OCI-LY1 (cell line): Measurements from ENCODE around the gene CTNNA2.

Source experiments
- H2AFZ ChIP-seq: fragments of 200-600 bp; sonication (generic), shearing (Covaris generic); 2 replicates; pipeline ENCODE4 v1.6.0; 2014; ENCODE audit warnings: antibody characterized with exemption, mild to moderate bottlenecking, low read length
- H3F3A ChIP-seq: fragments of 200-600 bp; sonication (generic), shearing (Covaris generic); 2 replicates; pipeline ENCODE4 v1.6.0; 2014; ENCODE audit warnings: mild to moderate bottlenecking, antibody characterized with exemption, low read length, moderate library complexity; ENCODE audit not compliant: insufficient read depth
- H3K27ac ChIP-seq: fragments of 200-600 bp; sonication (generic); 2 replicates; pipeline ENCODE4 v1.5.1; 2014; ENCODE audit warnings: low read length, mixed run types, mild to moderate bottlenecking, low read depth; ENCODE audit not compliant: poor library complexity, severe bottlenecking
- H3K27me3 ChIP-seq: fragments of 200-600 bp; sonication (generic); 2 replicates; pipeline ENCODE4 v1.6.0; 2014; ENCODE audit warnings: antibody characterized with exemption, mild to moderate bottlenecking, low read length, moderate library complexity; ENCODE audit not compliant: insufficient read depth
- H3K36me3 ChIP-seq: fragments of 200-600 bp; sonication (generic); 2 replicates; pipeline ENCODE4 v1.6.1; 2014; ENCODE audit warnings: mild to moderate bottlenecking, antibody characterized with exemption, low read length, moderate library complexity, mixed read lengths; ENCODE audit not compliant: insufficient read depth
- H3K4me1 ChIP-seq: fragments of 200-600 bp; sonication (generic); 2 replicates; pipeline ENCODE4 v1.5.1; 2014; ENCODE audit warnings: mild to moderate bottlenecking, low read length, moderate library complexity; ENCODE audit not compliant: insufficient read depth, severe bottlenecking
- H3K4me2 ChIP-seq: fragments of 200-600 bp; sonication (generic), shearing (Covaris generic); 2 replicates; pipeline ENCODE4 v1.6.1; 2014; ENCODE audit warnings: low read length
- H3K4me3 ChIP-seq: fragments of 200-600 bp; sonication (generic); 2 replicates; pipeline ENCODE4 v1.5.1; 2014; ENCODE audit warnings: low read length, low read depth, mild to moderate bottlenecking, mixed read lengths; ENCODE audit not compliant: poor library complexity, severe bottlenecking
- H3K79me2 ChIP-seq: fragments of 200-600 bp; shearing (Covaris generic); 2 replicates; pipeline ENCODE4 v1.6.1; 2016; ENCODE audit warnings: mixed run types, low read length, mixed read lengths; ENCODE audit not compliant: insufficient read depth
- H3K9ac ChIP-seq: fragments of 200-600 bp; sonication (generic), shearing (Covaris generic); 2 replicates; pipeline ENCODE4 v1.6.1; 2014; ENCODE audit warnings: mild to moderate bottlenecking, low read length, mixed read lengths
- H3K9me2 ChIP-seq: fragments of 200-600 bp; sonication (generic), shearing (Covaris generic); 2 replicates; pipeline ENCODE4 v1.6.1; 2014; ENCODE audit warnings: low read depth, mild to moderate bottlenecking, low read length, mixed read lengths
- H3K9me3 ChIP-seq: fragments of 200-600 bp; shearing (Covaris generic); 2 replicates; pipeline ENCODE4 v1.6.1; 2014; ENCODE audit warnings: low read length, mixed read lengths
- H4K20me1 ChIP-seq: fragments of 200-600 bp; sonication (generic), shearing (Covaris generic); 2 replicates; pipeline ENCODE4 v1.6.0; 2016; ENCODE audit warnings: mild to moderate bottlenecking, low read length; ENCODE audit not compliant: insufficient read depth
- CTCF ChIP-seq: fragments of 200-600 bp; sonication (generic), shearing (Covaris generic); IDR thresholded peaks from 2 replicates; pipeline ENCODE4 v1.5.1; 2017; ENCODE audit warnings: mild to moderate bottlenecking, antibody characterized with exemption, low read length, moderate library complexity, mixed read lengths
- EZH2 ChIP-seq: fragments of 200-600 bp; sonication (generic), shearing (Covaris generic); IDR thresholded peaks from 2 replicates; pipeline ENCODE4 v1.8.0; 2017; ENCODE audit warnings: borderline replicate concordance, mixed run types, mild to moderate bottlenecking, antibody characterized with exemption, low read length, moderate library complexity, mixed read lengths

The CTNNA2 gene

GRCh38 chr2:80001701-80002101 lies 488.9 kb downstream of the CTNNA2 start:
- Histone ChIP-seq H4K20me1 (no peaks in the 10 kb centered on the region), H3K9me3 (no peaks in the 10 kb centered on the region), H3K9me2 (no peaks in the 10 kb centered on the region), H3F3A (no peaks in the 10 kb centered on the region), H3K4me2 (no peak overlapping the region), H2AFZ (no peak overlapping the region), H3K27me3 (no peaks in the 10 kb centered on the region), H3K4me3 (no peak overlapping the region), H3K79me2 (no peaks in the 10 kb centered on the region), H3K4me1 (no peaks in the 10 kb centered on the region), H3K27ac (no peak overlapping the region), H3K36me3 (no peaks in the 10 kb centered on the region), H3K9ac (no peak overlapping the region)
- TF ChIP-seq EZH2 (no peak), CTCF (no peak)

DNA sequence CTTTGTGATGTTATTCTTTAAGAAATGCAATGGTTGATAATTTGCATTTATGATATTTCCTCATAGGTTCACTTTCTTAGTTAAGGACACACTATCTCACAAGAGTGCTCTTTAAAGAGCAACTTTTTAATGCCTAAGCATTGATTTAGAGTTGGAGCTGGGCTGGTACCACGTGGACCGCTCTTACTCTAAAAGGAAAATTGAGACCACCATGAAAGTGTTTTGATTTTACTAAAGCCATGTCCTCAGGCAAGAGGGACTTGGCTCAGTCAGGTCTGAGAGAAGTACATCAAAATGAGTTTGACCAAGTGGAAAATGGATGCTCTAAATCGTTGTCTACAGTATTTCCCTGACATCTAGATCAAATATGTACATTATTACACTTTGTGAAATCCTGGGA lies 489.3 kb downstream of the CTNNA2 start:
- Histone ChIP-seq H3K4me3 (no peak overlapping the region), H3K9me2 (no peaks in the 10 kb centered on the region), H3K36me3 (no peaks in the 10 kb centered on the region), H3K27me3 (no peaks in the 10 kb centered on the region), H3K27ac (no peak overlapping the region), H3K9ac (no peak overlapping the region), H4K20me1 (no peaks in the 10 kb centered on the region), H3K9me3 (no peaks in the 10 kb centered on the region), H3K4me2 (no peak overlapping the region), H2AFZ (no peak overlapping the region), H3F3A (no peaks in the 10 kb centered on the region), H3K79me2 (no peaks in the 10 kb centered on the region), H3K4me1 (no peaks in the 10 kb centered on the region)
- TF ChIP-seq EZH2, result no peak
- TF ChIP-seq CTCF, result no peak

DNA sequence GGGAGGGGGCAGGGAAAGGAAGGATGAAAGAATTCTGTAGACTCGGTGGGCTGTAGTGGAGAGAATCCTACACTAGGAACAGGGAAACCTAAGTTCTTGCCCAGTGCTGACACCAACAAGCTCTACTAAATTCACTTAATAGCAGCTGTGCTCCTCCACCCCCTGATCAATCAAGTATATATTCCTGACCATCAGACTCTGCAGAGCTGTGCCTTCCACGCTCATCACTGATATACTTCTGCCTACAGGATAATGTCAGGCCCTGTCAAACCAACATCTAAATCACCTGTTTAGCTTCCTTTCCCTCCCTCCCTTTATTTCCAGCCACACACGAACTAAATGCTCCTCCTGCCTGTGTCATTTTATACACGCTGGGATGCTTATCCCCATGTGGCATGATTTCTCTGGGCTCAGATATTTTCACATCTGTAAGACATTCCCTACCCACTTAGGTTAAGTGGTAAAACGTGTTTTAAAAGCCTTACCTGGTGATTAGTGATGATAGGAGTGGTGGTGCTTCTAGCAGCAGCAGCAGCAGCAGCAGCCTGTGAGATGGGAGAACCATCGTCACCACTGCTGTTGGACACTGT lies 489.8 kb downstream of the CTNNA2 start:
- H3K27ac ChIP-seq, result no peak overlapping the region
- TF ChIP-seq CTCF, result no peak
- no peak for TF ChIP-seq EZH2

More for the DNA sequence above, 489.8 kb downstream of the CTNNA2 start:
- no peak overlapping the region for H3K4me3 ChIP-seq
- no peaks in the 10 kb centered on the region for H3K27me3 ChIP-seq
- H2AFZ ChIP-seq, result no peak overlapping the region
- no peaks in the 10 kb centered on the region for H3F3A ChIP-seq
- H3K9me3 ChIP-seq, result no peaks in the 10 kb centered on the region
- H4K20me1 ChIP-seq, result no peaks in the 10 kb centered on the region
- H3K4me2 ChIP-seq, result no peak overlapping the region
- H3K79me2 ChIP-seq, result no peaks in the 10 kb centered on the region
- no peaks in the 10 kb centered on the region for H3K9me2 ChIP-seq
- no peaks in the 10 kb centered on the region for H3K36me3 ChIP-seq
- no peak overlapping the region for H3K9ac ChIP-seq
- H3K4me1 ChIP-seq, result no peaks in the 10 kb centered on the region
